Measurements from ENCODE around the gene AKAP13. TPM values are rescaled to one million over a fixed set of nuclear protein-coding genes. Genes with fewer than 3 reads are reported as not detected.

Gene AKAP13
- polyA plus RNA-seq, 1 of the 3 experiments (the other 2 are of a cell fraction) = 8.4 TPM

DNA sequence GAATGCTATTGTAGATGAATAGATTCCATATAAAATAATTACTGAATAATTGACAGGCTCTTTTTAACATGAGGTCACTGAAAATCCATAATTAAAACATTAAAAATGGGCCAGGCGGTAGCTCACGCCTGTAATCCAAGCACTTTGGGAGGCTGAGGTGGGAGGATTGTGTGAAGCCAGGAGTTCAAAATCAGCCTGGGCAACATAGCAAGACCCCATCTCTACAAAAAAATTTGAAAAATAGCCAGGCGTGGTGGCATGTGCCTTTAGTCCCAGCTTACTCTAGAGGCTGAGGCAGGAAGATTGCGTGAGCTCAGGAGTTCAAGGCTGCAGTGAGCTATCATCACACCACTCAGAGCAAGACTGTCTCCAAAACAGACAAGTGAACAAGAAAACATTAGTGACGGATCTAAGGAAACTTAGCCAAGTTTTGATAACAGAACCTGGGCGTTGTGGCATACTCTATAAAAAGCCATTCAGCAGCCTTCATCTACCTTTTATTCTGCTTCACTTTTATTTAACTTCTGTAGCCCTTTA is 303.8 kb downstream of the AKAP13 start:
- Histone ChIP-seq H2AFZ (ENCODE audit: low read depth) (no peak overlapping the region), H3K4me3 (ENCODE audit: low read depth in 2 of 2, low read length in 1 of 2) (no peak overlapping the region), H3K9ac (no peak overlapping the region), H3K79me2 (ENCODE audit: insufficient read depth) (no peaks in the 10 kb centered on the region), H3K4me2 (no peak overlapping the region), H3K27me3 (ENCODE audit: insufficient read depth) (no peaks in the 10 kb centered on the region), H3K9me2 (no peaks in the 10 kb centered on the region), H4K20me1 (ENCODE audit: insufficient read depth) (no peaks in the 10 kb centered on the region), H3K27ac (ENCODE audit: low read depth in 2 of 2, low read length in 1 of 2) (no peak overlapping the region), H3K36me3 (replicated peaks in 1 of 2; ENCODE audit: control insufficient read depth in 1 of 2, insufficient read depth in 2 of 2, low read length in 1 of 2) (peaks cover 28 to 53% of the 10 kb centered on the region in 2 experiments), H3F3A (replicated peaks; ENCODE audit: insufficient read depth) (no peaks in the 10 kb centered on the region), H3K9me3 (no peaks in the 10 kb centered on the region), H3K4me1 (ENCODE audit: control insufficient read depth in 1 of 2, insufficient read depth in 2 of 2, low read depth in 1 of 2, low read length in 1 of 2) (peaks cover under 1 to 2% of the 10 kb centered on the region in 2 experiments; a peak in 2 of 4 replicates)
- 96% methylated on average over 6 of the region's 6 CpGs for WGBS (ENCODE audit: low lambda C conversion rate)
- no peak for DNase-seq
- ChIA-PET CTCF (interaction anchor here (0.7 to 0.9 kb wide), 2 partner anchors 12 to 433 kb away, joined by 3 read pairs; no protein-coding TSS in a partner anchor), POLR2A (no interaction called here)
- no peak for TF ChIP-seq FOSL2 (IDR thresholded peaks at IDR 0.05; ENCODE audit: borderline replicate concordance, low read depth)

- ChIA-PET POLR2A (no interaction called here), CTCF (interaction anchor here (0.6 kb wide), 1 partner anchor 147 kb away, joined by 3 read pairs; no protein-coding TSS in a partner anchor)
- DNase-seq = no peak
- 92% methylated on average over 8 of the region's 9 CpGs for WGBS (ENCODE audit: low lambda C conversion rate)
- H3K36me3 ChIP-seq (replicated peaks in 1 of 2; ENCODE audit: control insufficient read depth in 1 of 2, insufficient read depth in 2 of 2, low read length in 1 of 2) = peaks cover 34 to 55% of the 10 kb centered on the region in 2 experiments
- H3K79me2 ChIP-seq (ENCODE audit: insufficient read depth) = no peaks in the 10 kb centered on the region
- H3K9me2 ChIP-seq = no peaks in the 10 kb centered on the region
- H3K4me2 ChIP-seq = no peak overlapping the region
- no peak overlapping the region for H3K9ac ChIP-seq
- no peaks in the 10 kb centered on the region for H3K9me3 ChIP-seq
- TF ChIP-seq NFIC (IDR thresholded peaks at IDR 0.05; ENCODE audit: borderline replicate concordance) (no peak), SMC3 (IDR thresholded peaks at IDR 0.05; ENCODE audit: low read depth, low read length) (no peak), FOXJ3 (CRISPR knock-in tag; IDR thresholded peaks at IDR 0.05) (no peak), CTCF (IDR thresholded peaks at IDR 0.05) (no peak), YY1 (IDR thresholded peaks at IDR 0.05; ENCODE audit: low read depth) (no peak), MXI1 (IDR thresholded peaks at IDR 0.05; ENCODE audit: low read depth, low read length) (no peak), GATA2 (CRISPR knock-in tag; IDR thresholded peaks at IDR 0.05) (no peak), TCF12 (IDR thresholded peaks at IDR 0.05) (no peak), RXRA (IDR thresholded peaks at IDR 0.05; ENCODE audit: borderline replicate concordance, low read depth) (no peak), CHD2 (IDR thresholded peaks at IDR 0.05; ENCODE audit: low read length, partially characterized antibody) (no peak), REST (IDR thresholded peaks at IDR 0.05; ENCODE audit: low read depth, low read length) (no peak), EP300 (IDR thresholded peaks at IDR 0.05; ENCODE audit: borderline replicate concordance in 1 of 2, low read depth in 1 of 2, low read length in 1 of 2) (no peak), POLR2AphosphoS5 (IDR thresholded peaks at IDR 0.05; ENCODE audit: low read depth, low read length) (no peak)
- TF ChIP-seq, protein P1, sequence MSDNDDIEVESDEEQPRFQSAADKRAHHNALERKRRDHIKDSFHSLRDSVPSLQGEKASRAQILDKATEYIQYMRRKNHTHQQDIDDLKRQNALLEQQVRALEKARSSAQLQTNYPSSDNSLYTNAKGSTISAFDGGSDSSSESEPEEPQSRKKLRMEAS (IDR thresholded peaks at IDR 0.05; ENCODE audit: low read depth) = no peak
- TF ChIP-seq, protein P2, sequence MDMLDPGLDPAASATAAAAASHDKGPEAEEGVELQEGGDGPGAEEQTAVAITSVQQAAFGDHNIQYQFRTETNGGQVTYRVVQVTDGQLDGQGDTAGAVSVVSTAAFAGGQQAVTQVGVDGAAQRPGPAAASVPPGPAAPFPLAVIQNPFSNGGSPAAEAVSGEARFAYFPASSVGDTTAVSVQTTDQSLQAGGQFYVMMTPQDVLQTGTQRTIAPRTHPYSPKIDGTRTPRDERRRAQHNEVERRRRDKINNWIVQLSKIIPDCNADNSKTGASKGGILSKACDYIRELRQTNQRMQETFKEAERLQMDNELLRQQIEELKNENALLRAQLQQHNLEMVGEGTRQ (IDR thresholded peaks at IDR 0.05; ENCODE audit: borderline replicate concordance, low read depth, low read length) = no peak
- H3K4me3 ChIP-seq (ENCODE audit: low read depth in 2 of 2, low read length in 1 of 2) = no peak overlapping the region
- no peaks in the 10 kb centered on the region for H4K20me1 ChIP-seq (ENCODE audit: insufficient read depth)
- peaks cover 2 to 6% of the 10 kb centered on the region in 2 experiments; a peak in 2 of 4 replicates for H3K4me1 ChIP-seq (ENCODE audit: control insufficient read depth in 1 of 2, insufficient read depth in 2 of 2, low read depth in 1 of 2, low read length in 1 of 2)
- H3F3A ChIP-seq (replicated peaks; ENCODE audit: insufficient read depth) = no peaks in the 10 kb centered on the region
- no peak overlapping the region for H3K27ac ChIP-seq (ENCODE audit: low read depth in 2 of 2, low read length in 1 of 2)
- no peak overlapping the region for H2AFZ ChIP-seq (ENCODE audit: low read depth)
- no peaks in the 10 kb centered on the region for H3K27me3 ChIP-seq (ENCODE audit: insufficient read depth)
Measured at GRCh38 chr15:85685356-85685755, 305.0 kb downstream of the AKAP13 start.

All from SK-N-SH (cell line).